Cardiac fibroblast (primary cell): ENCODE results near the gene OLFM1.
A peak's percentile ranks its signal among the peaks of the same experiment; 100 is the strongest.

ENCODE experiments used
- DNase-seq, 2 donors: peaks; one replicate each; pipeline versions ENCODE4 v3.0.0 to v3.0.0-alpha.2; 2010; ENCODE audit warnings: low read depth in 2 of 2
- H3K4me3 ChIP-seq, 2 donors: replicated peaks in 1 of 2; 1 replicate in 1 of 2; 2 replicates in 1 of 2; pipeline ENCODE4 v1.5.1; 2011; ENCODE audit warnings: low read depth in 2 of 2, low read length in 2 of 2, mild to moderate bottlenecking in 2 of 2, moderate library complexity in 1 of 2
- TF ChIP-seq, protein P1 (sequence below): IDR thresholded peaks from one replicate; pipeline ENCODE4 v1.5.1; 2011; ENCODE audit warnings: low read depth, mild to moderate bottlenecking, low read length, inconsistent platforms

Gene OLFM1

DNA sequence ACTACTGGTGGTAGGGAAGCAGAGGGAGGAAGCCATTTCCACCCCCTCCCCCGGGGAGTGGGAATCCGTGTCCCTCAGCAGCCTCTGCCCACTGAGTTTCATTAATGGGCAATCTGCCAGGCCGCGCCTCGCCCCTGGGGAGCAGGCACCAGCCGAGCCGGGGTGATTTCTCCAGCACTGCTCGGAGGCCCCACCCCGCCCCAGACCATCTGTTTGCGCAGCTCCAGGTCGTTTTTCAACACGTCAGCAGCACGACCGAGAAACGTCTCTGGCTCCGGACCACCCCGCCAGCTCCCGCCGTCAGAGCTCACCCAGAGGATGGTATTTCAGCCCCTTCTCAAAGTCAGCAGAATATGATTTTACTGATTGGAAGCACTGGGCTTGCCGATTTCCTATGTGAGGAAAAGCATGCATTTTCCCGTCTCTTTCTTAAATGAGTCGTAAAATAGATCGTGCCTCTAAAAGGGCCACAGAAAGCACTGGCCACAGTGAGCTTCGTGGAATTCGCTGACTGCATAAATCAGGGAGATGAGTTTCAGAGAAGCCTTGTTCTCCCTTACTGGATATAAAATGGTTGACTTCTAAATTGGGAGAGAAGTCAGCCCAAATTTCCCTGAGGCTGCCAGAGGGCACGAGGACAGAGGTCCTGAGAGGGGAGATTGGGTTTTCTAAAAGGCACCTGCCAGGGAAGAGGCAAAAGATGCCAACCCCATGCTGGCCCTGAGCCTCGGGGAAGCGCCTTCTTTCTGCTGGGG is 47.0 kb downstream of the OLFM1 start:
- TF ChIP-seq, protein P1, sequence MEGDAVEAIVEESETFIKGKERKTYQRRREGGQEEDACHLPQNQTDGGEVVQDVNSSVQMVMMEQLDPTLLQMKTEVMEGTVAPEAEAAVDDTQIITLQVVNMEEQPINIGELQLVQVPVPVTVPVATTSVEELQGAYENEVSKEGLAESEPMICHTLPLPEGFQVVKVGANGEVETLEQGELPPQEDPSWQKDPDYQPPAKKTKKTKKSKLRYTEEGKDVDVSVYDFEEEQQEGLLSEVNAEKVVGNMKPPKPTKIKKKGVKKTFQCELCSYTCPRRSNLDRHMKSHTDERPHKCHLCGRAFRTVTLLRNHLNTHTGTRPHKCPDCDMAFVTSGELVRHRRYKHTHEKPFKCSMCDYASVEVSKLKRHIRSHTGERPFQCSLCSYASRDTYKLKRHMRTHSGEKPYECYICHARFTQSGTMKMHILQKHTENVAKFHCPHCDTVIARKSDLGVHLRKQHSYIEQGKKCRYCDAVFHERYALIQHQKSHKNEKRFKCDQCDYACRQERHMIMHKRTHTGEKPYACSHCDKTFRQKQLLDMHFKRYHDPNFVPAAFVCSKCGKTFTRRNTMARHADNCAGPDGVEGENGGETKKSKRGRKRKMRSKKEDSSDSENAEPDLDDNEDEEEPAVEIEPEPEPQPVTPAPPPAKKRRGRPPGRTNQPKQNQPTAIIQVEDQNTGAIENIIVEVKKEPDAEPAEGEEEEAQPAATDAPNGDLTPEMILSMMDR: no peak
- DNase-seq: no peak
- no peak overlapping the region for H3K4me3 ChIP-seq

DNA sequence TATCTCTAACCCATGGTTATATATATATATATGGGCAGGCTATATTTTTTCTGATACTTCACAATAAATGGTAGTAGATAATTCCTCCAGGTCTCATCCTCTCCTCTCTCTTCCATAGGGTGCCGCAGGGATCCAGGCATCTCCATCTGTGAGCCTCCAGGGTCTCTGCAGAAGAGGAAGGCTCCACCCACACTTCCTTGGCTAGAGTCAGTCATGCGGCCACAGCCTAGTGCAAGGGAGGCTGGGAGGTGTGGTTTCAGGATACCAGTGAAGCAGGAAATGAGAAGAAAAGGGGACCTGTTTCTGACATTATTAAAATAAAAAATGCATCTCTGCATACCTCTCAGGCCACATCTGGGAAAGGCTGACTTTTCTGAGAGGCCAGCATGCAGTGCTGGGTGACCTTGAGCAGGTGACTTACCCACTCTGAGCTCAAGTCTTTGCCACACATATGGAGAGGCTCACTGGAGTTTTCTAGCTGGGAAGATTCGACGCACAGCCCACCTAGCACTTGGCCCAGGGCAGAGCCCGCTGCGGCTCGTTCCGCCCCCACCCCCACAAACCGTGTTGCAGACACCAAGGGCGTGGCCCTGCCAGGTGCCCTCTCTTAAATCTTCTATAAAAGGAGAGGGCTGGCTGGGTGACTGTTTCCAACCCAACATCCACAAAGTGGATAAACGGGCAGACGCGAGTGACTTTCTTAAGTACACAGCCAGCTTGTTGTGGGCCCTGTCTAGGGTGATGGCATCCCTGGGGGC is 47.9 kb downstream of the OLFM1 start:
- no peak for DNase-seq
- H3K4me3 ChIP-seq: no peak overlapping the region
- TF ChIP-seq, protein P1: no peak

DNA sequence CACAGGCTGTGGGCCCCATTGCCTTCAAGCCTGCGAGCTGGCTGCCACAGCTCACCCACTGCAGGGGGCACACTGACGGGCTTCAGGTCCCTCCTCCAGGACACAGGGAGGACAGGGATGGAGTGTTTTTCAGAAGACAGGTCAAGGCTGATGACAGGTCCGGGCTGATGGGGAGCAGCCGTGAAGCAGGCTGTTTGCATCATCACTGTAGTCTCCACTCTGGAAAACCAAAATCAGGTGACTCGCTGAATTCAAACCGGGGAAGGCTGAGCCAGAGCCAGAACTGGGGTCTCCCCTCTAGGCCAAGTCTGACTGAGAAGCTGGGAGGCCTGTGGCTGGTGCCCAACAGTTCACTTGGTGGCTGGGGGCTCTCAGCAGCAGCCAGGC is 48.5 kb downstream of the OLFM1 start:
- TF ChIP-seq, protein P1: no peak
- DNase-seq: no peak
- no peak overlapping the region for H3K4me3 ChIP-seq

DNA sequence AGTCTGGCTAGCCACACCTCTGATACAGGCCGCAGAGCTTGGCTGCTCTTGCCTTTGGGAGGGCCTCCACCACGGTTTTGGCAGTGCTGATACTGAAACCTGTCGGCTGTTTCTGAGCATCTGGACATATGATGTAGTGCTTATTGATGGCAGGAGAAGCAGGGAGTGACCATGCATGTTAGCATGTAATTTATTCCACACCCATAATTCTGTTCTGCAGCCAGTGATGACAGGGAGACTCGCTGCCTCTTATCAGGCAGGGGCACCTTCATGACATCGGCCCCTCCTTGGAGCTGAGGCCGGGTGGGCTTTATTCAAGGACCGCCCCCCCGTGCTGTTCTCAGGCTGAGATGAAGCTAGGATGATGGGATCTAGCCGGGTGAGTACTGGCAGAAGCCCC is 49.0 kb downstream of the OLFM1 start:
- no peak overlapping the region for H3K4me3 ChIP-seq
- TF ChIP-seq, protein P1: no peak
- no peak for DNase-seq

DNA sequence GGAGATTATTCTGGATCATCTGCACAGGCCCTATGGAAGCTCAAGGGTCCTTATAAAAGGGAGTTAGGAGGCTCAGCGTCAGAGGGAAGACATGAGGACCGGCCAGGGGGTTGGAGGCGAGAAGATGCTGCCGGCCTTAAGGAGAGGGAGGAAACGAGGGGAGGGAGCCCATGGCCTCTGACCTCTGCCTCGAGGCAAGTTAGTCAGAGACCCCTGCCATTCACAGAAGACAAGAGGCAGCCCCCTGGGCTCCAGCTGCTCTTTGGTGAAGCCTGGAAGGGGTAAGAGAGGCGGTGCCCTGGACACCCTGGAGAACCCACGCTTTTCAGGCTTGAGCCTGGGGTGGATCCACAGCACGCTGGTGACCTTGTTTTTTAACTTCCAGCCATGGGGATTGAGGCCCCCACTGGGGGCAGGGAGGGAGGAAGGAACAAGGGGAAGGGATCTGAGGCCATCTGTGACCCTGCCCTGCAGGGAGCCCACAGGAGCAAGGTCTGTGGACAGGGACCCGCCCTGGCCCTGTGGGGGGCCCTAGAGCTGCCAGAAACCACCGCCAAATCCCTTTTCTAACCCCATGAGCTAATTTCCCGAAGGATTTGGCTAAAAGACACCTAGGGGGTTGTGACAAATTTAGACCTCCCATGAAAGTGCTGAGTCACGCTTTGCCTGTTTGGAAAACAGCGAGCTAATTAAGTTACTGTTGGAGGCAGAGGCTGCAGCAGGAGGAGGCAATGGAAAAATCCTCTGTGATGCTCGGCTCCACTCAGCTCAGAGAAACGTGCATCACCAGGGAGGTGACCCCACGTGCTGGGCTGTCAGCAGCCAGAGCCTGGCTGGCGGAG is 49.7 kb downstream of the OLFM1 start:
- TF ChIP-seq, protein P1: no peak
- H3K4me3 ChIP-seq: no peak overlapping the region
- DNase-seq: peak in 1 of 2 donors; percentile 20

DNA sequence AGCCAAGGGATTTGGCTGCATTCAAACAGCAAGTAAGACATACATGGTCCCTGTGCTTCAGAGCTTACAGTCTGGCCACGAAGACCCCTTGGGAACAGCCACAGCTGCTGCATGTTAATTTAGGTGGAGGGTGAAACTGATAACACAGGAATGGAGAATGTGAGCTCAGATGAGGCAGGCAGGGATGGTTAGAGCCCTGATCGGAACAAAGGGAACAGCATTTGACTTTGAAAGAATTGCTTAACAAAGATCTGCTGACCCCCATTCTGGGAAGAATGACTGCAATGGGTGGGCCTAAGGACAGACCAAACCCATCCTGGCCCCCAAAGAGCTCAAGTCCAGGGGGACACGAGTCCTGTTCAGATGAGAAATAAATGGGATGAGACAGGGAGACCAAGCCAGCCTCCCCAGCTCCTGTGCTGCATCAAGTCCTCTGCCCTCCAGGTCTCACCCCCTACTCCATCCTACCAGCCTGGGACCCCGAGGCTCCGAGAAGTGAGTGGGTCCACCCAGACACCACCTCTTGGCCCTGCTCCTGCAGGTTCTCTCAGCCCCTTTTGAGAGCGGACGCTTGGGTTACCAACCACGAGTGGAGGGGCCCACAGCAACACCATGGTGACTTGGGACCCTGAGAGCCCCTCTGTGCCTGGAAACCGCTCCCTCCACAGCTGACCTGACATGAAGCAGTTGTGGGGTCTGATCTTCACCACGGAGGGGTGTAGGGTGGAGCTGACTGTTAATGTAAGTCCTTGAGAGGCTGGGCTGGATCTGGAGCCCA is 50.8 kb downstream of the OLFM1 start:
- no peak overlapping the region for H3K4me3 ChIP-seq
- no peak for DNase-seq
- TF ChIP-seq, protein P1: no peak
